ENCODE measurements around the gene TAOK1.

The TAOK1 gene

GRCh38 chr17:29596811-29597210 lies 206.6 kb downstream of the TAOK1 start:
- Histone ChIP-seq H3K36me3 (ENCODE audit: control insufficient read depth in 2 of 2, insufficient read depth in 1 of 2, low read length in 2 of 2) (no peaks in the 10 kb centered on the region), H3K27ac (ENCODE audit: extremely low read depth, low read depth, low read length) (peak overlapping the region; percentile 61), H3K9me3 (ENCODE audit: control insufficient read depth, insufficient read depth, low read depth, low read length) (no peaks in the 10 kb centered on the region), H3K4me1 (ENCODE audit: control insufficient read depth, insufficient read depth, low read length) (peaks cover 36% of the 10 kb centered on the region), H3K4me3 (ENCODE audit: low read depth, low read length) (no peak overlapping the region)
- POLR2A ChIA-PET, result interaction anchor here (1.0 to 1.4 kb wide), 2 partner anchors 21 to 26 kb away, joined by 3 read pairs; partner anchors contain the start of gene CORO6
- CTCF ChIA-PET, result interaction anchor here (0.6 to 1.7 kb wide), 4 partner anchors 9 to 334 kb away, joined by 3 to 8 read pairs (median 4); no protein-coding TSS in a partner anchor
- TF ChIP-seq ZNF677 (tag by site-specific recombination; IDR thresholded peaks at IDR 0.05) (no peak), KLF8 (tag by site-specific recombination; IDR thresholded peaks at IDR 0.05) (0 out of 2 replicates have a peak, but pooled peaks have one; percentile 20), ZNF23 (tag by site-specific recombination; IDR thresholded peaks at IDR 0.05; ENCODE audit: borderline replicate concordance) (no peak), KLF1 (tag by site-specific recombination; IDR thresholded peaks at IDR 0.05) (peak; percentile 50)

- H3K9me3 ChIP-seq (ENCODE audit: control insufficient read depth, insufficient read depth, low read depth, low read length), result no peaks in the 10 kb centered on the region
- no peak overlapping the region for H3K4me3 ChIP-seq (ENCODE audit: low read depth, low read length)
- no peaks in the 10 kb centered on the region for H3K36me3 ChIP-seq (ENCODE audit: control insufficient read depth in 2 of 2, insufficient read depth in 1 of 2, low read length in 2 of 2)
- peak overlapping the region; percentile 61 for H3K27ac ChIP-seq (ENCODE audit: extremely low read depth, low read depth, low read length)
- ChIA-PET POLR2A (interaction anchor here (0.5 to 1.4 kb wide), 3 partner anchors 21 to 834 kb away, joined by 3 to 6 read pairs (median 3); partner anchors contain the start of gene CORO6), CTCF (interaction anchor here (0.9 to 1.7 kb wide), 4 partner anchors 21 to 424 kb away, joined by 3 to 8 read pairs (median 4); no protein-coding TSS in a partner anchor)
- peaks cover 29% of the 10 kb centered on the region for H3K4me1 ChIP-seq (ENCODE audit: control insufficient read depth, insufficient read depth, low read length)
- TF ChIP-seq ZNF624 (tag by site-specific recombination; IDR thresholded peaks at IDR 0.05), result no peak
- no peak for TF ChIP-seq YY1 (tag by site-specific recombination; IDR thresholded peaks at IDR 0.05)
- no peak for TF ChIP-seq ZNF416 (tag by site-specific recombination; IDR thresholded peaks at IDR 0.05)
- no peak for TF ChIP-seq ZNF16 (tag by site-specific recombination; IDR thresholded peaks at IDR 0.05; ENCODE audit: low read depth)
- no peak for TF ChIP-seq ZSCAN16 (tag by site-specific recombination; IDR thresholded peaks at IDR 0.05)
- peak; percentile 52; the same call in 1 of the 2 replicates for TF ChIP-seq ZNF133 (tag by site-specific recombination; IDR thresholded peaks at IDR 0.05)
- TF ChIP-seq WT1 (tag by site-specific recombination; IDR thresholded peaks at IDR 0.05), result no peak; the same call in 1 of the 2 replicates
- TF ChIP-seq, protein P1, sequence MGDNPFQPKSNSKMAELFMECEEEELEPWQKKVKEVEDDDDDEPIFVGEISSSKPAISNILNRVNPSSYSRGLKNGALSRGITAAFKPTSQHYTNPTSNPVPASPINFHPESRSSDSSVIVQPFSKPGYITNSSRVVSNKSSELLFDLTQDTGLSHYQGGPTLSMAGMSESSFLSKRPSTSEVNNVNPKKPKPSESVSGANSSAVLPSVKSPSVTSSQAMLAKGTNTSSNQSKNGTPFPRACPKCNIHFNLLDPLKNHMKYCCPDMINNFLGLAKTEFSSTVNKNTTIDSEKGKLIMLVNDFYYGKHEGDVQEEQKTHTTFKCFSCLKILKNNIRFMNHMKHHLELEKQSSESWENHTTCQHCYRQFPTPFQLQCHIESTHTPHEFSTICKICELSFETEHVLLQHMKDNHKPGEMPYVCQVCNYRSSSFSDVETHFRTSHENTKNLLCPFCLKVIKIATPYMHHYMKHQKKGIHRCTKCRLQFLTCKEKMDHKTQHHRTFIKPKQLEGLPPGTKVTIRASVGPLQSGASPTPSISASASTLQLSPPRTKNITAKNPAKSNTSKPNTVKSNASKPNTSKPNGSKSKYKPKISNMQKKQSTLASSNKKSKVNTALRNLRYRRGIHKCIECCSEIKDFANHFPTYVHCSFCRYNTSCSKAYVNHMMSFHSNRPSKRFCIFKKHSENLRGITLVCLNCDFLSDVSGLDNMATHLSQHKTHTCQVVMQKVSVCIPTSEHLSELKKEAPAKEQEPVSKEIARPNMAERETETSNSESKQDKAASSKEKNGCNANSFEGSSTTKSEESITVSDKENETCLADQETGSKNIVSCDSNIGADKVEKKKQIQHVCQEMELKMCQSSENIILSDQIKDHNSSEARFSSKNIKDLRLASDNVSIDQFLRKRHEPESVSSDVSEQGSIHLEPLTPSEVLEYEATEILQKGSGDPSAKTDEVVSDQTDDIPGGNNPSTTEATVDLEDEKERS (tag by site-specific recombination; IDR thresholded peaks at IDR 0.05), result no peak
- TF ChIP-seq ZNF112 (tag by site-specific recombination; IDR thresholded peaks at IDR 0.05), result no peak
- TF ChIP-seq HOXC10 (CRISPR knock-in tag; IDR thresholded peaks at IDR 0.05), result no peak
- TF ChIP-seq, protein P2, sequence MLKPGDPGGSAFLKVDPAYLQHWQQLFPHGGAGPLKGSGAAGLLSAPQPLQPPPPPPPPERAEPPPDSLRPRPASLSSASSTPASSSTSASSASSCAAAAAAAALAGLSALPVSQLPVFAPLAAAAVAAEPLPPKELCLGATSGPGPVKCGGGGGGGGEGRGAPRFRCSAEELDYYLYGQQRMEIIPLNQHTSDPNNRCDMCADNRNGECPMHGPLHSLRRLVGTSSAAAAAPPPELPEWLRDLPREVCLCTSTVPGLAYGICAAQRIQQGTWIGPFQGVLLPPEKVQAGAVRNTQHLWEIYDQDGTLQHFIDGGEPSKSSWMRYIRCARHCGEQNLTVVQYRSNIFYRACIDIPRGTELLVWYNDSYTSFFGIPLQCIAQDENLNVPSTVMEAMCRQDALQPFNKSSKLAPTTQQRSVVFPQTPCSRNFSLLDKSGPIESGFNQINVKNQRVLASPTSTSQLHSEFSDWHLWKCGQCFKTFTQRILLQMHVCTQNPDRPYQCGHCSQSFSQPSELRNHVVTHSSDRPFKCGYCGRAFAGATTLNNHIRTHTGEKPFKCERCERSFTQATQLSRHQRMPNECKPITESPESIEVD (tag by site-specific recombination; IDR thresholded peaks at IDR 0.05), result 0 out of 2 replicates have a peak, but pooled peaks have one; percentile 11
- TF ChIP-seq TCF7L2 (IDR thresholded peaks at IDR 0.05; ENCODE audit: borderline replicate concordance, low read depth, low read length), result no peak
- no peak for TF ChIP-seq ZNF211 (tag by site-specific recombination; IDR thresholded peaks at IDR 0.05; ENCODE audit: low read depth)
- TF ChIP-seq ZFP69B (tag by site-specific recombination; IDR thresholded peaks at IDR 0.05), result no peak
- peak; percentile 57; the same call in 1 of the 2 replicates for TF ChIP-seq ZNF610 (tag by site-specific recombination; IDR thresholded peaks at IDR 0.05; ENCODE audit: borderline replicate concordance)
- TF ChIP-seq ZEB2 (tag by site-specific recombination; IDR thresholded peaks at IDR 0.05), result peak; percentile 45; the same call in 1 of the 2 replicates
- TF ChIP-seq ZNF221 (tag by site-specific recombination; IDR thresholded peaks at IDR 0.05; ENCODE audit: borderline replicate concordance), result no peak
- no peak for TF ChIP-seq BCL11B (tag by site-specific recombination; IDR thresholded peaks at IDR 0.05; ENCODE audit: low read depth)
- TF ChIP-seq, protein P3, sequence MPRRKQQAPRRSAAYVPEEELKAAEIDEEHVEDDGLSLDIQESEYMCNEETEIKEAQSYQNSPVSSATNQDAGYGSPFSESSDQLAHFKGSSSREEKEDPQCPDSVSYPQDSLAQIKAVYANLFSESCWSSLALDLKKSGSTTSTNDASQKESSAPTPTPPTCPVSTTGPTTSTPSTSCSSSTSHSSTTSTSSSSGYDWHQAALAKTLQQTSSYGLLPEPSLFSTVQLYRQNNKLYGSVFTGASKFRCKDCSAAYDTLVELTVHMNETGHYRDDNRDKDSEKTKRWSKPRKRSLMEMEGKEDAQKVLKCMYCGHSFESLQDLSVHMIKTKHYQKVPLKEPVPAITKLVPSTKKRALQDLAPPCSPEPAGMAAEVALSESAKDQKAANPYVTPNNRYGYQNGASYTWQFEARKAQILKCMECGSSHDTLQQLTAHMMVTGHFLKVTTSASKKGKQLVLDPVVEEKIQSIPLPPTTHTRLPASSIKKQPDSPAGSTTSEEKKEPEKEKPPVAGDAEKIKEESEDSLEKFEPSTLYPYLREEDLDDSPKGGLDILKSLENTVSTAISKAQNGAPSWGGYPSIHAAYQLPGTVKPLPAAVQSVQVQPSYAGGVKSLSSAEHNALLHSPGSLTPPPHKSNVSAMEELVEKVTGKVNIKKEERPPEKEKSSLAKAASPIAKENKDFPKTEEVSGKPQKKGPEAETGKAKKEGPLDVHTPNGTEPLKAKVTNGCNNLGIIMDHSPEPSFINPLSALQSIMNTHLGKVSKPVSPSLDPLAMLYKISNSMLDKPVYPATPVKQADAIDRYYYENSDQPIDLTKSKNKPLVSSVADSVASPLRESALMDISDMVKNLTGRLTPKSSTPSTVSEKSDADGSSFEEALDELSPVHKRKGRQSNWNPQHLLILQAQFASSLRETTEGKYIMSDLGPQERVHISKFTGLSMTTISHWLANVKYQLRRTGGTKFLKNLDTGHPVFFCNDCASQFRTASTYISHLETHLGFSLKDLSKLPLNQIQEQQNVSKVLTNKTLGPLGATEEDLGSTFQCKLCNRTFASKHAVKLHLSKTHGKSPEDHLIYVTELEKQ (tag by site-specific recombination; IDR thresholded peaks at IDR 0.05; ENCODE audit: borderline replicate concordance), result no peak
Measured at GRCh38 chr17:29597361-29598172, 207.4 kb downstream of the TAOK1 start.

All from HEK293 (cell line).